Left colon (tissue), 2 donors: ENCODE results near the gene EXOC7. TPM values are rescaled to one million over a fixed set of nuclear protein-coding genes. Genes with fewer than 3 reads are reported as not detected.
"Not testable (repeated sequence)": the region's sequence is repeated elsewhere in the genome, so short reads cannot be mapped to it uniquely, and the experiment has no call there.

Source experiments
- ATAC-seq: fragments of 200-7000 bp; cut with Tn5 transposase; one replicate; pipeline ENCODE4 v1.9.1; 2020; ENCODE audit warnings: mild to moderate bottlenecking, moderate library complexity
- DNase-seq, 2 donors: peaks; one replicate each; pipeline ENCODE4 v3.0.0-alpha.2; 2020
- intact Hi-C, 2 donors: fragments of 100-400 bp; cut with DNase I in 1 of 2; cut with micrococcal nuclease in 1 of 2; formaldehyde crosslinking; loops; one replicate each; pipeline versions ENCODE4 v1.11.2 to v1.14.0; 2022; cut with DNase I, micrococcal nuclease
- total RNA-seq, 2 donors: library from RNA; stranded (reverse); fragmentation: NEBNext Ultra II Directional; extraction: Animal tissue kit (Norgen Biotek cat#: 25700); gene quantifications; one replicate each; pipeline ENCODE4 v1.2.1, GENCODE V29; 2021
- donor health status: DM: no; HTN: no; CAD: no.
- donor health status: DM: yes; HTN: yes; CAD: no.

Gene EXOC7
- total RNA-seq, 2 donors from 2014 or later = 100 to 102 TPM

- ATAC-seq (peak; percentile 25), DNase-seq (no peak)
- intact Hi-C loops = no loop called here
Measured at GRCh38 chr17:76056882-76057281, 46.7 kb downstream of the EXOC7 start.

DNA sequence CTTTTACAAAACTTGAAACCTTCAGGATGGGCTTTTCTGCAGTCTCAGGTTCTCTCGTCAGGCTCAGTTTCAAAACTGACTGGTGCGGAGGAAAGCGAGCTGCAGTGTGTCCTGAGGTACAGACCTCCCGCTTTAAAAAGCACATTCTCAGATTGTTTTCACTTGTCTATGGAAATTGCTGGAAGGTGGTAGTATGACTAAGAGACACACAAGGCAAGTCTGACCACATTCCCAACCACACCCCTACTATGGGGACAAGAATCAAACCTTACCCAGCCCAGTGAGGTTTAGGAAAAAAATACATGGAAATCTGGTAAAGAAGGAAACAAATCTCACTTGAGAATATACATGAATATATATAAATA lies 49.5 kb downstream of the EXOC7 start:
- peak; percentile 32 for ATAC-seq
- no peak for DNase-seq
- intact Hi-C loops = no loop called here

GRCh38 chr17:76053246-76054111 lies 50.1 kb downstream of the EXOC7 start:
- ATAC-seq = peak; percentile 22
- intact Hi-C loops = no loop called here
- no peak for DNase-seq

- intact Hi-C loops = no loop called here
- peak; percentile 77 for ATAC-seq
- no peak for DNase-seq
Measured at GRCh38 chr17:76051561-76051960, 52.0 kb downstream of the EXOC7 start.

DNA sequence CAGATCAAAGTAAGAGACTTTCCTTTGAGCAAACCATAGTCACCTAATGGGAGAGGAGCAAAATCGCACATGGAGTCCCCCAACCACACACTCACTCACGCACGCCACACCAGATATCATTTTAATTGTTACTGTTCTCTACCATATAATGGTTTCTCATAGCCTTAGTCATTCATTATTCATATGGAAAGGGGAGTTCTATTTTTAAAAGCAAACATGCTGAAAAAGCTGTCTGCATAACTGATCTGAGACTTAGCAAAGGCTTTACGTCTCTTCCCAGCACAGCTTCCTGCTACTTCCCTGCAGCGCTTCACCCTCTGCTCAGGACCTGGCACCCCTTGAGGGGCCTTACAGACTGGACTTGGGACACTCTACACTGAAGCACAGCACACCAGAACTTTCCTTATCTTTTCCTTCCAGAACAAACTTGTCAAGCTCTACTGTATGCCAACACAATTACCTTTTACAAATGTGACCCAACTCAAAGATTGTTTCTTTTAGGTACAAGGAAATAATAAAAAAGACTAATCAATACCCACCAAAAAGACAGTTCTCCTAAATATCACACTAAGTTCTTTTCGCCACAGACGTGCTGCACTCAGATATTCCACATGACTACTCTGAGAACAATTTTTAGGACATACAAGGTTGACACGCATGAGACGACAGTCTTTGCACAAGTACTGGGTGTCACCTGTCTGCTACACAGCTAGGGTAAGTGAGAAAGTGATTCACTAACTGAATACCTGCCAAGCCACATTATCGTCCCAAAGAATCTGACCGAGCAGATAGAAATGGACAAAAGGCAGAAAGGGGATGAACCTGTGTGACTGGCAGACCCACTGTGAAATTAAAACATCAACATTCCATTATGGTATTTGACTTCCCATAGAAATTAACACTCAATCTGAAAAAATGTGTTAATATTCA lies 52.8 kb downstream of the EXOC7 start:
- DNase-seq (no peak), ATAC-seq (peak; percentile 72)
- intact Hi-C loops = no loop called here

GRCh38 chr17:76049836-76050537 lies 53.6 kb downstream of the EXOC7 start:
- DNase-seq = no peak
- intact Hi-C loops = no loop called here
- ATAC-seq = no peak

DNA sequence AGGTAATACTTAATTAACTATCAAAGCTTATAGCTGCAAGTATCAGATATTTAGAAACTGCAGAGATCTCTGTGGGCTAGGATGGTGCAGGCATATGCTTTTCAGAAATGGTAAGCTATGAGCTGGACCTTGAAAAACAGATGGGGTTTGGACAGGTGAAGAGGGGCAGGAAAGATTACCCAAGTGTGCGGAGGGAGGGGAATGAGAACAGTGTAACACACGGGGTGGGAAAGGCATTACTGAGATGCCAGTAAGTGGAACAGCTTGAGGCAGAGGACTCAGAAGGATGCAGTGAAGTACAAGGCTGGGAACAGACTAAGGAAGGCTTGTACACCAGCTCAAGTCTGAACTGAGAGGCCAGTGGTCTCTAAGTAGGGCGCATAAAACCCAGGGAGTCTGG lies 54.3 kb downstream of the EXOC7 start:
- DNase-seq (no peak), ATAC-seq (no peak)
- intact Hi-C loops = no loop called here

GRCh38 chr17:76048711-76049110 lies 54.9 kb downstream of the EXOC7 start:
- no peak for DNase-seq
- intact Hi-C loops = no loop called here
- no peak for ATAC-seq

DNA sequence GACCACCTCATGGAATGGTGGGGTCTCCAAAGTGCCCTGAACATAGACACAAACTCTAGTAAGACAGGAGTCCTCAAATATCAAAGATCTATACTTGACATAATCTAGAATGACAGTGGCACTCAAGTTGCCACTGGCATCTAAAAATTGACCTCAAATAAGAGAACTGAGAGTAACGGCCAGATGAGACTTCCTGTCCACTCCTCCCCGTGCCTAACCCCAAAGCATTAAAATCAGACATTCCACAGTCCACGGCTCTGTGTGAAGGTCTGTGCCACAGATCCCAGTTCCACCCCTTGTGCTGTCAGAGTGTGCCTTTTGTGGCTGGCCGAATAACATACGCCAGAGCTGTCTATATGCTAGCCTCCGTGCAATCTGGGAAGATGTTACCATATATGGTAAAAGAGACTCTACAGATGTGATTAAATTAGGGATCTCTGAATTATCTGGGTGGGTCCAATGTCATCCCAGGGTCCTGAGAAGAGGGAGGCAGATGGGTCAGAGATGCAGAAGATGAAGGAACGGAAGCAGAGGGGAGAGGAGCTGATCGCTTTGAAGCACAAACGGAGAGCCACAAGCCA lies 55.5 kb downstream of the EXOC7 start:
- ATAC-seq (no peak), DNase-seq (no peak)
- intact Hi-C loops = no loop called here

GRCh38 chr17:76046064-76046463 lies 57.5 kb downstream of the EXOC7 start:
- intact Hi-C loops = no loop called here
- ATAC-seq (no peak), DNase-seq (no peak)

- DNase-seq, ATAC-seq, intact Hi-C loops: not testable (repeated sequence)
Measured at GRCh38 chr17:76044475-76045007, 59.0 kb downstream of the EXOC7 start.

GRCh38 chr17:76042868-76043267 lies 60.7 kb downstream of the EXOC7 start:
- not testable (repeated sequence) for ATAC-seq

GRCh38 chr17:76040376-76040775 lies 63.2 kb downstream of the EXOC7 start:
- ATAC-seq (no peak), DNase-seq (no peak)
- intact Hi-C loops = no loop called here

More at GRCh38 chr17:76042868-76043267, 60.7 kb downstream of the EXOC7 start:
- intact Hi-C loops, DNase-seq: not testable (repeated sequence)

DNA sequence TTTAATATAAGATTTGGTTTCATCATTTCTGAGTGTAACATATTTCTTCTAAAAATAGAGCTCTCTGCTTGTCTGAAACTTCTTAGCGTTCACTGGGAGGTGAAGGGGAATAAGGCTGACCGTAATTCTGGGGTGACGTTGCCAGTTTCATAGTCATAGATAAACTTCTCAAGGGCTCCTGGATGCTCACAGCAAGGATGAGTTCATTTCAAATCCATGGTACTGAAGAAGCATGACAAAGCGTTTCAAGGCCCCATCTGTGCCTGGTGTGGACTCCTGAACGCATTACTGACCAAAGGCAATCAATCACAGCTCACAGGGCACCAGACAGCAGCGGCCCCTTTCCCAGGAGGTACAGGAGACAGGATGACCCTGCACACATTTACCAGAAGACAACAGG lies 64.5 kb downstream of the EXOC7 start:
- intact Hi-C loops = no loop called here
- DNase-seq (no peak), ATAC-seq (peak; percentile 13)

DNA sequence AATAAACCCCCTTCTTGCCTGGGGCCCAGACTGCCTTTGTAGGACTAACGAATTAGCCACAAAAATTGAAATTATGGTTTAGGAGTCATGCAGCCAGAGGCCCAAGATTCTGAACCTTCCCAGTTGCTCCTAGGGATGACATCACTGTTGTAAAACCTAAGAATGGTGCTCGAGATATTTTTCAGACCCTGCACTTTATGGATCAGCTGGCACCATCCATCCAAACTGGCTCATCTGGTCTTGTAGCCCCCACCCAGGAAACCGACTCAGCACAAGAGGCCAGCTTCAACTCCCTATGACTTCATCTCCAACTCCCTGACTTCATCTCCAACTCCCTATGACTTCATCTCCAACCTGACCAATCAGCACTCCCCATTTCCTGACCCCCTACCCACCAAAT lies 65.5 kb downstream of the EXOC7 start:
- no peak for DNase-seq
- intact Hi-C loops = no loop called here

DNA sequence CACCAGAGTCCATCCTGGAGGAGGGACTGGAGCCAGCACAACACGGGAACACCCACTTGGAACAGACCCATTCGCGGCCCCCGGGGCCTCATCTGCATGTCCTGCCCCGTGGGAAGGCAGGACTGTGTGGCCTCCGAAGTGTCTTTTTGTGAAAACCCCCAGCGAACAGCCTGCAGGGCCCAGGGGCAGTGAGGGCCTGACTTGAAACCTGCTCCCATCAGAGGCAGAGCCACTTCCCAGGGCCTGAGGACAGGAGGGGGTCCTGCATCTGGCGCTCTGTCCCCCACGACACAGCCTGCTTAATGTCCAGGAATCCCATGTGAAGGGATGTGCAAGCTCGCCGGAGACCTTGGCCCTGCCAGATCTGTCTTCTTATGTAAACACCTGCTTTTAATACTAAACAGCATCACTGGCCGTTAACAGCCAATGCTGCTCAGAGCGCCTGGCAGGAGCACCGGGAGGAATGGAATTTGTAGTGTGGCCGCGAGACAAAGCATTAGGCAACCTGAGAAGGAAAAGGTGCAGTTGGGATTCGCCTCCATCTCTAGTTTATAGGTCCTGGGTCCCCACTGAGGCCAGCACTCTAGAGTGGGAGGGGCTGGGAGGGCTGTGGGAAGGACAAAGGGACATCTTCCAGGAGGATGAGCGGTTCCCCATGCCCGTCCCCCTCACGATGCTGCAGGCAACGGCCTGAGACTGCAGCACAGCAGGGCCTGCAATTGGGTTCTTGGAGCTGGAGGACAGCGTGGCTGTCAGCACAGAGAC lies 66.9 kb downstream of the EXOC7 start:
- intact Hi-C loops = no loop called here
- peak in 1 of 2 donors; percentile 71 for DNase-seq
- ATAC-seq = peak; percentile 17

More for the DNA sequence above, 65.5 kb downstream of the EXOC7 start:
- no peak for ATAC-seq

DNA sequence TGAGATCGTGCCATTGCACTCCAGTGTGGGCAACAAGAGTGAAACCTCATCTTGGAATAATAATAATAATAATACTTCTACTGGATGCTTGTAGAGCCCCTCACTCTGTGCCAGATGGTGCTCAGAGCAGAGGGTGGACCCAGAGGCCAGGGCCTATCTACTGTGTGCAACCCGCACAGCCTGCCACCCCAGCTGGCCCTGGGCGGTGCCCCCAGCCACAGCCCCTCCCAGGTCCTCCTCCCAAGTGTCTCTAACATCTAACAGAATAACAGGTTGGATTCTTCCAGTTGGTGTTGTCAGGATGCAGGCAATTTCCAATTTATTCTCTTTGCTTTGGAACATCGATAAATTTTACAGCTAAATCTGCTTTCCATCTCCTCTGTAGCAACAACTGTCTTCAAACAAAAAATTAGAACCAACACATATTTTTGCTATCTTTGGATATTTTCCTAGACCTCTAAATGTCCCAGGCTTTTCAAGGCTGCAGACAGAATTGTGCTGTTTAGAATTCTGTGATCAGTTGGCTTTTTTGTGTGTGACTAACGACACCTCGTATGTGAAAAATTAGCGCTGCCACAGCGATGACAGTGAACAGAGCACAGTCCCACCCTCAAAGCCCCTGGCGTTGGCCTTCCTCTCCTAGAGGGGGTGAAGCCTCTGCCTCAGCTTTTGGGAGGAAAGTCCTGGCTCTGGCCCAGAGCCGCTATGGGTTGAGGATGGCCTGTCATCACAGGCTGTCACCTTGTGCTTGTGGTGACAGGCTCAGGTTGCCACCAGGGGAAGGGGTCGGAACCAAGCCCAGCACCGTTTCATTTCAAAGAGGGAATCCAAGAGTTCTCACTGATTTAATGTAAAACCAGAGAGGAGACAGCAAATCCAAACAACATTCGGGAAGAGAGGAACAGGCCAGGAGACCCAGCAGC lies 68.9 kb downstream of the EXOC7 start:
- no peak for DNase-seq
- ATAC-seq = no peak
- intact Hi-C loops = no loop called here
